Adipocyte (in vitro differentiated cells): Measurements from ENCODE around the gene SHISAL1.

Experiments
- DNase-seq: peaks from one replicate; pipeline ENCODE4 v3.0.0-alpha.2; 2015; ENCODE audit warnings: low read depth
- H3K27me3 ChIP-seq: replicated peaks from 2 replicates; pipeline ENCODE4 v1.7.0; 2013; ENCODE audit warnings: mild to moderate bottlenecking, low read length, moderate library complexity; ENCODE audit not compliant: control insufficient read depth, insufficient read depth
- H3K36me3 ChIP-seq: 2 replicates; pipeline ENCODE4 v1.7.0; 2013; ENCODE audit warnings: low read length, mild to moderate bottlenecking, moderate library complexity; ENCODE audit not compliant: control insufficient read depth, insufficient read depth, severe bottlenecking
- H3K4me1 ChIP-seq: 2 replicates; pipeline ENCODE4 v1.7.0; 2013; ENCODE audit warnings: mild to moderate bottlenecking, low read length, moderate library complexity; ENCODE audit not compliant: control insufficient read depth, insufficient read depth
- H3K4me3 ChIP-seq: 2 replicates; pipeline ENCODE4 v1.7.0; 2013; ENCODE audit warnings: mild to moderate bottlenecking, low read length, moderate library complexity
- H3K9ac ChIP-seq: 2 replicates; pipeline ENCODE4 v1.7.0; 2013; ENCODE audit warnings: mild to moderate bottlenecking, low read length, moderate library complexity
- H3K9me3 ChIP-seq: 2 replicates; pipeline ENCODE4 v1.7.0; 2013; ENCODE audit warnings: mild to moderate bottlenecking, low read length, moderate library complexity; ENCODE audit not compliant: control insufficient read depth

The SHISAL1 gene

DNA sequence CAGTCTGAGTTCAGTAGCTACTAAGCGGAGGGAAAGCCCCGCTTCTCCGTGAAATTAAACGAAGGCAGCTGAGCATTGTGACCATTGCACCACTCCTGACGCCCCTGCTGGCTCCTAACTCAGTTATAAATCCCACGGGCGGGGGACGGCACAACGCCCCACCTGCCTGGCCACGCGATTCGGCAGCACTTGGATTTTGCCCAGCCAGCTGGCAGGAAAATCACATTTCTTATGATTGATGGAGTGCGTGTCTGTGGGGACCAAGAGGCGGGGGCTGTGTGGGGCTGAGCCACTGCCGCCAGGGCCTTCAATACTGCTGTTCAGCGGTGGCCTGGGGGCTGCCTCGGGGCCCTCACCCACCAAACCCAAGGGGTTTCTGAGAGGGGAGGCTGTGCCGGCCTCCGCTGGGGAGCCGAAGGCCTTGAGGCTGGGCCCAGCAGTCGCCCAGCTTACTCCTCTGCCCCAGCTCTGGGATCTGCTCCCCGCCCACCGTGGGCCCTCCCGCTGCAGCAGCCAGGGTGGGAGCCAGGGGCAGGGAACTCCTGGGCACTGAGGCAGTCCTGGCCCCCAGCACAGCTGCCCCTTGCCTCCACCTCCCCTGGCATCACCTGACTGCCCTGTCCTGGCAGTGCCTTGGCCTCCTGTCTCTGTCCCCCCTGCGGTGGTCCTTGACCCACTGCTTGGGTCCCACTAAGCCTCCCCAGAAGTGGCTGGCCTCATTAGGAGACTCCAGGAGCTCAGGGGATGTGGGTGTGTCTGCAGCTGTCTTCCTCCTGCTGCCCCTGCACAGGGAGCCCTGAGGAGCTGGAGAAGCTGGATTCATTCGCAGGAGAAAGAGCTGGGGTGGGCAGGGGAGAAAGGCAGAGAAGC is 30.7 kb downstream of the SHISAL1 start:
- no peak overlapping the region for H3K4me3 ChIP-seq
- H3K9ac ChIP-seq: no peak overlapping the region
- peaks cover 9% of the 10 kb centered on the region for H3K4me1 ChIP-seq
- H3K36me3 ChIP-seq: no peaks in the 10 kb centered on the region
- peaks cover 18% of the 10 kb centered on the region for H3K27me3 ChIP-seq
- H3K9me3 ChIP-seq: no peaks in the 10 kb centered on the region
- DNase-seq: no peak

DNA sequence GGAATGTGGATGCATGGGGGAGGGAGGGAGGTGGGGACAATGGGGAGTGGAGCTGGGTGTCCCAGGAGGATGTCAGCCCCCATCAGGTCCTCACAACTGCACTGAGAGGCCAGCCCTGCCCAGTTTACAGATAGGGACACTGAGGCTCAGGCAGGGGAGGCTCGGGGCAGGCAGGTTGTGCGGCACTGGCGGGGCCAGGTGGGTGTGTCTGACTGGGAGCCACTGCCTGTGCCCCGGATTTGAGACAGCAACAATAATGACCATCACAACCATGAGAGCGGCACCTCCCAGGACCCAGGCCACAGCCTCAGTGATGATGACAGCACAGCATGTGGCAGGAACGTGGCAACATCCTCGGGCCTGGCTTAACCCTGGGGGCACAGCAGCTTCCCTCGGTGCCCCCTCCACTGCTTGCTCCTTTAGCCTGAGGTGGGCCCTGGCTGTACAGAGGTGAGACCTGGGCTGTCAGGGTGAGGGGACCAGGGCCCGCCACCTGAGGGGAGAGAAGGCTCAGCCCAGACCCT is 32.0 kb downstream of the SHISAL1 start:
- H3K27me3 ChIP-seq: peaks cover 25% of the 10 kb centered on the region
- no peaks in the 10 kb centered on the region for H3K36me3 ChIP-seq
- no peak for DNase-seq
- H3K9ac ChIP-seq: no peak overlapping the region
- H3K9me3 ChIP-seq: no peaks in the 10 kb centered on the region
- no peaks in the 10 kb centered on the region for H3K4me1 ChIP-seq
- no peak overlapping the region for H3K4me3 ChIP-seq

DNA sequence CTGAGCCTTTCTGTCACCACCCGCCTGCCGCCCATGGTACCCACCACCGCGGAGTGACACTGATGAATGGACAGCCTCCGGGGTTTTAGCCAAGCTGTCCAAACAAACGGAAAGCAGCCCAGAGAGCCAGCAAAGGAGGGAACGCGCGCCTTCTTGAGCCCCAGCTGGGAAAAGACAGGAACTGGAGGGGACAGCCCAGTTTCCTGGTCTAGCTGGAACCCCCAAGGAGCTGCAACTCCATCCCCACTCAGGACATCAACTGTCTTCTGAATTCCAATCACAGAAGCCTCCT is 33.7 kb downstream of the SHISAL1 start:
- no peaks in the 10 kb centered on the region for H3K4me1 ChIP-seq
- H3K4me3 ChIP-seq: no peak overlapping the region
- no peaks in the 10 kb centered on the region for H3K36me3 ChIP-seq
- no peak overlapping the region for H3K9ac ChIP-seq
- DNase-seq: no peak
- peaks cover 25% of the 10 kb centered on the region for H3K27me3 ChIP-seq
- H3K9me3 ChIP-seq: no peaks in the 10 kb centered on the region

DNA sequence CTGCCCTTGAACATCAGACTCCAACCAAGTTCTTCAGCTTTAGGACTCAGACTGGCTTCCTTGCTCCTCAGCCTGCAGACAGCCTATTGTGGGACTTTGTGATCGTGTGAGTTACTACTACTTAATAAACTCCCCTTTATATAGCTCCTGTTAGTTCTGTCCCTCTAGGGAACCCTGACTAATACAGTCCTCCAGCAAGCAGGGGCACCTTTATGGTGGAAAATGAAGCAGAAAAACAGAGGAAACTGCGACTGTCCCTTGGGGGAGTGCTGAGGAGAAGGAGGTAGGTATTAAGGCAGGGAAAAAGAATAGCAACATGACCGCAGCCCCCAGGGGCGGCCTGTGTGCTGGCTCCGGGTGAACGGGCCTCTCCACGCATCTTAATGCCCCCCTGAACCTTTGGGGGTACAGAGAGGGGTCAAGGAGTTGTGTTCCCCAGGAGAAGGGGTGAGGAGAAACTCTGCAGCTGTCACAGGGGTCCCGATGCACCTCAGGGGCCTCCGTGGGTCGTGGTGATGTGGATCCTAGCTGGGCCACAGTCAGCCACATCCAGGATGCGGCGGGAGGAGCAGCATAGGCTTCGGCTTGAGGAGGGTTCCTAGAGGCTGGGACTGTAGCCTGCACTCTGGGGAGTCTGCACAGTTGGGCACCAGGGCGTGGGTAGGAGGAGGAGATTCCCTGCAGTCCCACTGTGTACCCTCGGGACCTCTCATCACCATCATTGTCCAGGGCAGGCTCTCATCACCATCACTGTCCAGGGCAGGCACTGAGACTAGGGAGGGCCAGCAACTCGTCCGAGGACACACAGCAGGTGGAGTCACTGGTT is 34.3 kb downstream of the SHISAL1 start:
- H3K4me3 ChIP-seq: no peak overlapping the region
- no peak for DNase-seq
- H3K36me3 ChIP-seq: no peaks in the 10 kb centered on the region
- H3K9ac ChIP-seq: no peak overlapping the region
- H3K9me3 ChIP-seq: no peaks in the 10 kb centered on the region
- no peaks in the 10 kb centered on the region for H3K4me1 ChIP-seq
- peaks cover 25% of the 10 kb centered on the region for H3K27me3 ChIP-seq

DNA sequence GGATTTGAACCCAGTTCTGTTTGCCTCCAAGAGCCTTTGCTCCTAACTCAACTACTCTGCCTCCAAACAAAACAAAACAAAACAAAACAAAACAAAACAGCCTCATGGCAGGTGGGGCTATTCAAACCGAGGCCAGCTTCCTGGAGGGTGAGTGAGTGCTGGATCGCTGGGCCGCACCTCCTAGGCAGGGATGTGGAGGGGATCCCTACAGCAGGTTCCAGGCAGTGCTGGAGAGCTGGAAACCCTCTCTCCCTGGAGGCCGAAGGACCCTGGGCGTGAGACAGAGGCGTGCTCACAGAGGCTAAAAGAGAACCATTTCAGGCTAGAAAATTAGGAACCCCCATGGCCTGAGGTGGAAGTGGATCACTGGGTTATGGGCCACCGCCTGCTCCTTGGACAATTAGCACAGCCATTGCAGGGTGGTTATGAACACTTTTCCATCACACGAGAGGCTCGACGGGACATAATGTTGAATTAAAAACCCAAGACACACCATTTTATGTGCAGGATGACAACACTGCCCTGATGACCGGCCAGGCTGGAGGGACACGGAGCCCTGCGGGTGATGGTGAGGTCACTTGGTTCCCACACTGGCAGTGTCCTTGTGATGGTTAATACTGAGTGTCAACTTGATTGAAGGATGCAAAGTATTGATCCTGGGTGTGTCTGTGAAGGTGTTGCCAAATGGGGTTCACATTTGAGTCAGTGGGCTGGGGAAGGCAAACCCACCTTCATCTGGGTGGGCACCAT is 35.2 kb downstream of the SHISAL1 start:
- no peak for DNase-seq
- H3K4me3 ChIP-seq: no peak overlapping the region
- H3K36me3 ChIP-seq: no peaks in the 10 kb centered on the region
- no peak overlapping the region for H3K9ac ChIP-seq
- H3K9me3 ChIP-seq: no peaks in the 10 kb centered on the region
- no peaks in the 10 kb centered on the region for H3K4me1 ChIP-seq
- H3K27me3 ChIP-seq: peaks cover 24% of the 10 kb centered on the region

DNA sequence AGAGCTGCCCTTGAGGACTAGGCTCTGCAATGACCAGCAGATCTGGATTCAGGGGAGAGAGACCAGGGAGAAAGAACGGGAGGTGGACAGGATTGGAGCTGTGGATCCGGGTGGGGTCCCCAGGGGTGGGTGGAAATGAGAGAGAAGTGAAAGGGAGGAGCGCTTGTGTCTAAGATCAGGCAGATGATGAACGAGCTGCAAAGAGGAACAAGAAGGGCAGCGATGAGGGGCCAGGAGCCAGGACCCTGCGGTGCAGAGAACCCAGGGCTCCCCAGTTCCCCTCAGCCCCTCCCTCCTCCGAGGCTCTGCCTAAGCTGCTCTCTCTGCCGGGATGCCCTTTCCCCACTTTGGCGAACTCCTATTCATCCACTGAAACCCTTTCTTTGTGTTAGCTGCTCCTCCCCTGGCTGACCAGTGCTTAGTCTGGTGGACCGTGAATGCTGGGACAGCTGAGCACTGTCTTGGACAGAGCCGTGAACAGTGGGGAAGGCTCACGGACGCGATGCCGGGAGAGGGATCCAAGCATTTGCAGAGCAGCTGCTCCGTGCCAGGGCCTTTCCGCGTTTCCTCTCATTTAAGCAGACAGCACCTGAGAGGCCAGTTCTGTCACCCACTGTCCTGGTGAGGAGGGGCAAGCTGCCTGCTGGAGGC is 35.9 kb downstream of the SHISAL1 start:
- no peak overlapping the region for H3K9ac ChIP-seq
- no peak overlapping the region for H3K4me3 ChIP-seq
- H3K36me3 ChIP-seq: no peaks in the 10 kb centered on the region
- H3K27me3 ChIP-seq: peaks cover 20% of the 10 kb centered on the region
- H3K9me3 ChIP-seq: no peaks in the 10 kb centered on the region
- no peaks in the 10 kb centered on the region for H3K4me1 ChIP-seq
- no peak for DNase-seq

DNA sequence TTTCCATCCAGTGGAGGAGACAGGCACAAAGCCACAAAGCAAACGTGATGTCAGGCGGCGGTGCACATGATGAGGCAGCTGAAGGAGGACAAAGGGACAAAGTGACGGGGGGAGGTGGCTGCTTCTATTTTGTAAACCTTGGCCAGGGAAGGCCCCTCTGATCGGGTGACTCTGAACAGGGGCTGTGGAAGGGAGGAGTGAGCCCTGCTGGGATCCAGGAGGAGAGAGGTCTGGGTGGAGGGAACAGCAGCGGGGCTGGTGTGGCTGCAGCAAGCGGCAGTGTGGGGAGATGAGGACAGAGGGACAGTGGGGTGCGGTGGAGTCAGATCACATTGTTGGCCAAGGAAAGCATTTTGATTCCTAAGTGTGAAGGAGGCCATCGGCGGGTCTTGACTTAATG is 36.7 kb downstream of the SHISAL1 start:
- H3K27me3 ChIP-seq: peaks cover 14% of the 10 kb centered on the region
- H3K9me3 ChIP-seq: no peaks in the 10 kb centered on the region
- no peak for DNase-seq
- H3K9ac ChIP-seq: no peak overlapping the region
- H3K36me3 ChIP-seq: no peaks in the 10 kb centered on the region
- H3K4me3 ChIP-seq: no peak overlapping the region
- H3K4me1 ChIP-seq: no peaks in the 10 kb centered on the region

DNA sequence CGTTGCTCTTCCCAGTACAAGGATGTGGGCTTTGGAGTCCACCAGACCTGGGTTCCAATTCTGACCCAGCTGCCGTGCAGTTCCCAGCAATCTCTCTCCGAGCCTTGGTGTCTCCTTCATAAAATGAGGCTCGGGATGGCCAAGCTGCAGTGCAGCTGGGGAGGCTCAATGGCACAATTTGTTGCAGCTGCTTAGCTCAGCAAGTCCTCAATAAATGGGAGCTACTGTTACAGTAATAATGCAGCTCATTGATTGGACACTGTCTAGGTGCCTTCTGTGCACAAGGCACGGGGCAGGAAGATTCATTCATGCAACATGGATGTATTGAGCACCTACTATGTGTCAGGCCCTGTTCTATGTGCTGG is 37.1 kb downstream of the SHISAL1 start:
- H3K9me3 ChIP-seq: no peaks in the 10 kb centered on the region
- H3K27me3 ChIP-seq: peaks cover 13% of the 10 kb centered on the region
- DNase-seq: no peak
- H3K4me1 ChIP-seq: no peaks in the 10 kb centered on the region
- H3K4me3 ChIP-seq: no peak overlapping the region
- no peaks in the 10 kb centered on the region for H3K36me3 ChIP-seq
- H3K9ac ChIP-seq: no peak overlapping the region

DNA sequence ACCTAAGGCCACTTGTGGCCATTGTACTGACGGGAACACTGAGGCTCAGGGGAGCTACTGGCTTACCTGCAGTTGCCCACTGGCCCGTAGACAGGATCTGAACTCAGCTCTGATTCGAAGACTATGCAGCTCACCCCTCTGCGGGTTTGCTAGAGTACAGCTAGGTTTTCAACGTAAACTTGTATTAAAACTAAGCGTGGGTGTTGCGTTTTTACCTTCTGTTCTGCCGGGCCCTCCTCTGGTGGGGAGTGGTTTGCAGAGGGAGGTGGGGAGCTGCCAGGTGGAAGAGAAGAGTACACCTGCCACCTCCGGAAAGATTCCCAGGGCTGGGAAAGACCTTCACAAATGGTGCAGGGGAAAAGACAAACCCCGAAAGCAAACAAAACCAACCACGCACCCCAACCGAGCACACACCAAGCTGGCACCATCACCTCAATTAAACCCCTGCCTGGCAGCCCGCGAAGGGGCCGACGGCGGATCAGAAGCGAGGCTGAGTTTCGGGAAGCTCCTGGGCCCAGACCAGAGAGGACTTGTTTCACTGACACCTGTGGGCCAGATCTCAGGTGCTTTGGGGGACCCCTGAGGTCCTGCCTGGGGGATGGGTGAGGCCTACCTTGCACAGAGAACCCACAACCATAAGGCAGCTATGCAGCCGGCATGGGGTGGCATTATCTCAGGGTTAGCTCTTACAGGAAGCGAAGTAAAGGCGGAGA is 37.7 kb downstream of the SHISAL1 start:
- DNase-seq: no peak
- no peak overlapping the region for H3K9ac ChIP-seq
- H3K9me3 ChIP-seq: no peaks in the 10 kb centered on the region
- H3K4me1 ChIP-seq: no peaks in the 10 kb centered on the region
- peaks cover 13% of the 10 kb centered on the region for H3K27me3 ChIP-seq
- no peaks in the 10 kb centered on the region for H3K36me3 ChIP-seq
- H3K4me3 ChIP-seq: no peak overlapping the region

DNA sequence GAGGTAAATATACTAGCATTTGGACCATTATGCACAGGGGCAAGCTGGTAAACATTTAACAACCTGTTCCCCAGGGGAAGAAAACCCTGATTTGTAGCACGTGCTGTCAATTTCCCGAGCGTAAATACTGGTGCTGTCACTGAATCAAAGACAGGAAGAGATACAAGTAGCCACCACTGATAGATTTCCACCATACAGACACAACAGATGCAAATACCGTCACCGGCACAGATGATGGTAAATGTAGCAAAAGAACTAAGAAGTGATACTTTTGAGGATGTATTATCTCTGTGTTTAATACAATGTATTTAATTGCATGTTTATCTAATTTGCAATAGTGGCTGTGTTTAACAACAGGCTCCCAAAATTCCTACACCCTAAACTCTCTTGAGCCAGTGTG is 39.6 kb downstream of the SHISAL1 start:
- Histone ChIP-seq H3K9me3 (no peaks in the 10 kb centered on the region), H3K36me3 (no peaks in the 10 kb centered on the region), H3K4me1 (no peaks in the 10 kb centered on the region), H3K9ac (no peak overlapping the region), H3K4me3 (no peak overlapping the region), H3K27me3 (peaks cover 8% of the 10 kb centered on the region)
- DNase-seq: no peak
